Stimulated activated naive CD8-positive, alpha-beta T cell treated with anti-CD3 and anti-CD28 coated beads, Interleukin-15, Interleukin-2, amounts not matched to agents 100 ng/mL and 50 ng/mL, for 24 hours (primary cell): ENCODE data around the gene STYXL2.
A peak's percentile ranks its signal among the peaks of the same experiment; 100 is the strongest.

Source experiments
- H3K27ac Mint-ChIP-seq: one replicate; pipeline ENCODE4 v1.8.0; 2021; ENCODE audit warnings: mild to moderate bottlenecking, mixed read lengths
- H3K27me3 Mint-ChIP-seq: one replicate; pipeline ENCODE4 v1.8.0; 2021; ENCODE audit warnings: mixed read lengths
- H3K36me3 Mint-ChIP-seq: one replicate; pipeline ENCODE4 v1.8.0; 2021; ENCODE audit warnings: low read depth, mixed read lengths
- H3K4me1 Mint-ChIP-seq: one replicate; pipeline ENCODE4 v1.8.0; 2021; ENCODE audit warnings: low read depth, mixed read lengths
- H3K4me3 Mint-ChIP-seq: one replicate; pipeline ENCODE4 v1.8.0; 2021; ENCODE audit warnings: mild to moderate bottlenecking, mixed read lengths
- H3K9me3 Mint-ChIP-seq: one replicate; pipeline ENCODE4 v1.8.0; 2021; ENCODE audit warnings: mixed read lengths

STYXL2 gene

GRCh38 chr1:167110586-167110985, 16.7 kb downstream of the STYXL2 start:
- no peaks in the 10 kb centered on the region for H3K9me3 Mint-ChIP-seq
- peaks cover 45% of the 10 kb centered on the region for H3K4me1 Mint-ChIP-seq
- H3K4me3 Mint-ChIP-seq: peak overlapping the region; percentile 8
- peak overlapping the region; percentile 46 for H3K27ac Mint-ChIP-seq
- no peaks in the 10 kb centered on the region for H3K27me3 Mint-ChIP-seq
- no peaks in the 10 kb centered on the region for H3K36me3 Mint-ChIP-seq

GRCh38 chr1:167111868-167112709, 18.2 kb downstream of the STYXL2 start:
- Mint-ChIP-seq H3K4me1 (peaks cover 40% of the 10 kb centered on the region), H3K9me3 (no peaks in the 10 kb centered on the region), H3K36me3 (no peaks in the 10 kb centered on the region), H3K4me3 (no peak overlapping the region), H3K27ac (no peak overlapping the region), H3K27me3 (no peaks in the 10 kb centered on the region)

DNA sequence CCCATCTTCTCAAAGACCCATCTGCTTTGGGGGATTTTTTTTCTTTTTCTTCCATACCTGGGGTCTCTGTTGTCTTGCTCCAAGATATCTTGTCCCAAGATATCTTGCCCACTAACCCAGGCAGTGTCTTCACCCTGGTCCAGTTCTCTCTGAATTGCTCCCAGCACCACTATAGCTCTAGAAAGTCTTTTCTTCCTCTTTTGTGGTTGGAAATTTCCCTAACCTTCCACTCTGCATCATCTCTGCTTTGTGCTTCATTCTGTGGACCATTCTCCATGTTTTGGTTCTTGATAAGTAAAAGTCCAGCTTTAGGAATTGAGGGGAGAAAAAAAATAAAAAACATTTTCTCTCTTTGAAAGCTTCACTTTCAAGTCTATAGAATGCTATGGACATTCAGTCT, 20.9 kb downstream of the STYXL2 start:
- Mint-ChIP-seq H3K36me3 (no peaks in the 10 kb centered on the region), H3K9me3 (no peaks in the 10 kb centered on the region), H3K4me1 (peaks cover 24% of the 10 kb centered on the region), H3K4me3 (no peak overlapping the region), H3K27ac (no peak overlapping the region), H3K27me3 (peaks cover 3% of the 10 kb centered on the region)

DNA sequence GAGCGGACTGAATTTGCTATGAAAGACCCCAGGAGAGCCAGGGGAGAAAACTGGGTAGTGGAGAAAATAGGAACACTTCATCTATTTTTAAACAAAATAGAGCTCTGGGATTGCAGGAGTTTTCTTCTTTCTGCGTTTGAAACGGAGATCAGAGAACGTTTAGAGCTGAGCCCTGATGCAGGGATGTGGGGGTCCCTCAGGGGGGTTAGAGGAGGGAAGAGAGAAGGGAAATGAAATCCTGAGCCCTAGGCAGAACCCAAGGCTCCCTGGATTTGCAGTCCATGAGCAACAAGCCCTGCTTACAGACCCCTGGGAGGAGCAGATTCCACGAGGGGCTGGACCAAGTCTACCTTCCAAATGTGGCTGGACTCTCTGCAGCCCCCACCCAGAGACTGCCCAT, 21.8 kb downstream of the STYXL2 start:
- Mint-ChIP-seq H3K4me1 (peaks cover 15% of the 10 kb centered on the region), H3K4me3 (no peak overlapping the region), H3K36me3 (no peaks in the 10 kb centered on the region), H3K27ac (no peak overlapping the region), H3K9me3 (no peaks in the 10 kb centered on the region), H3K27me3 (peaks cover 7% of the 10 kb centered on the region)

GRCh38 chr1:167116174-167116573, 22.3 kb downstream of the STYXL2 start:
- no peaks in the 10 kb centered on the region for H3K9me3 Mint-ChIP-seq
- no peak overlapping the region for H3K27ac Mint-ChIP-seq
- H3K36me3 Mint-ChIP-seq: no peaks in the 10 kb centered on the region
- peaks cover 8% of the 10 kb centered on the region for H3K27me3 Mint-ChIP-seq
- H3K4me3 Mint-ChIP-seq: no peak overlapping the region
- H3K4me1 Mint-ChIP-seq: peaks cover 11% of the 10 kb centered on the region

- no peak overlapping the region for H3K27ac Mint-ChIP-seq
- no peaks in the 10 kb centered on the region for H3K9me3 Mint-ChIP-seq
- peaks cover 10% of the 10 kb centered on the region for H3K27me3 Mint-ChIP-seq
- peaks cover 13% of the 10 kb centered on the region for H3K4me1 Mint-ChIP-seq
- no peak overlapping the region for H3K4me3 Mint-ChIP-seq
- no peaks in the 10 kb centered on the region for H3K36me3 Mint-ChIP-seq
Measured at GRCh38 chr1:167117225-167117624, 23.4 kb downstream of the STYXL2 start.

GRCh38 chr1:167118188-167118587, 24.3 kb downstream of the STYXL2 start:
- peaks cover 13% of the 10 kb centered on the region for H3K4me1 Mint-ChIP-seq
- H3K4me3 Mint-ChIP-seq: no peak overlapping the region
- H3K27ac Mint-ChIP-seq: no peak overlapping the region
- H3K9me3 Mint-ChIP-seq: no peaks in the 10 kb centered on the region
- H3K27me3 Mint-ChIP-seq: peaks cover 10% of the 10 kb centered on the region
- no peaks in the 10 kb centered on the region for H3K36me3 Mint-ChIP-seq

DNA sequence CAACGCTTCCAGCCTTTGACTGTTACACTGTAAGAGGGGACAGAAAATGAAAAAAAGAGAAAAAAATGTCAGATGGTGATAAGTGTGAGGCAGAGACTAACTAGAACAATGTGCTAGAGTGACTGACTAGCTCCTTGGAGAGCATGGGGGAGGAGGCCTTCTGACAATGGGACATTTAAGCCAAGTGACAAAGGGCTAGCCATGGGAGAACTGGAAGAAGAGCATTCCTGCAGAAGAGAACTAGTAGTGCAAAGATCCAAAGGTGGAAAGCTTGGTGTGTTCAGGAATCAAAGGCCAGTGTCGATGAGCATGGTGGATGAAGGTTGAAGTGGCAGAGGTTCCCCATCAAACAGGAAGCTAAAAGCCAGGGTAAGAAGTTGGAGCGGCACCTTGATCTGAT, 25.8 kb downstream of the STYXL2 start:
- H3K4me3 Mint-ChIP-seq: no peak overlapping the region
- peaks cover 10% of the 10 kb centered on the region for H3K27me3 Mint-ChIP-seq
- H3K9me3 Mint-ChIP-seq: no peaks in the 10 kb centered on the region
- no peaks in the 10 kb centered on the region for H3K36me3 Mint-ChIP-seq
- peaks cover 10% of the 10 kb centered on the region for H3K4me1 Mint-ChIP-seq
- no peak overlapping the region for H3K27ac Mint-ChIP-seq

- peaks cover 3% of the 10 kb centered on the region for H3K4me1 Mint-ChIP-seq
- H3K4me3 Mint-ChIP-seq: peak overlapping the region; percentile 82
Measured at GRCh38 chr1:167120899-167121298, 27.0 kb downstream of the STYXL2 start.

DNA sequence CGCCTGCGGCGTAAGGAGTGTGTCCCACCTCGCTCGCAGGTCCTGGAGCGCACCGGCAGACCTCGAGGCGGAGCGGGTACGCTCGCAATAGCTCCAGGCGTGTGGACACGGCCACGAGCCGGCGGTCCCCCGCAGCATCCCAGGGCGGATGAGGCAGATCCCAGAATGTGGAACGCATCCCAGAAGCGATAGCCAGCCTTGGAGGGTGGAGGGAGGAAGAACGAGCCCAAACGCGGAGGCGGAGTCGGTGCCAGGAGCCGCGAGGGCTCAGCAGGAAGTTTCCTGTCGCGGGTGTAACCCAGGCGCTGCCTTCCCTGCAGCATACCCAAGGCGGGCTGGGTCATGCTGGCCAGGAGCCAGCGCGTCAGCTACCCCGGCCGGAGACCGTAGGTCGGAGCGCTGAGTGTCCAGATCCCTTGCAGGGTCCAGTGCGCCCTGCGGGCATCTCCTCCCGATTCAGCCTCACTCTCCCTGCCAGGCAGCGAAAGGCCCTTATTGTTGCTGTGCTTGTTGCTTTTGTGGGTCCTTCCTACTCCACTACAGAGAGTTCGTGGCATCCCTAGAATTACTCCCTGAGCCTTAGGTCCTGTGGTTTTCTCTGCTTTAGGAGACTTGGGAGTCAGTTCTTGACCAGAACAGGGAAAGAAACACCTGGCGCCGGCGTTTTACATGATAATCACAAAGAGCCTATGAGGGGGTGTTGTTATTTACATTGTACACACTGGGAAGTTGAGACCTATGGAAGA, 27.7 kb downstream of the STYXL2 start:
- peak overlapping the region; percentile 82 for H3K4me3 Mint-ChIP-seq
- peaks cover 3% of the 10 kb centered on the region for H3K4me1 Mint-ChIP-seq
- peak overlapping the region; percentile 49 for H3K27ac Mint-ChIP-seq
- no peaks in the 10 kb centered on the region for H3K36me3 Mint-ChIP-seq
- no peaks in the 10 kb centered on the region for H3K9me3 Mint-ChIP-seq
- peaks cover 10% of the 10 kb centered on the region for H3K27me3 Mint-ChIP-seq

More at GRCh38 chr1:167120899-167121298, 27.0 kb downstream of the STYXL2 start:
- peaks cover 10% of the 10 kb centered on the region for H3K27me3 Mint-ChIP-seq
- no peaks in the 10 kb centered on the region for H3K9me3 Mint-ChIP-seq
- H3K36me3 Mint-ChIP-seq: no peaks in the 10 kb centered on the region
- peak overlapping the region; percentile 49 for H3K27ac Mint-ChIP-seq

GRCh38 chr1:167122121-167122480, 28.2 kb downstream of the STYXL2 start:
- H3K27me3 Mint-ChIP-seq: peaks cover 10% of the 10 kb centered on the region
- H3K4me3 Mint-ChIP-seq: peak overlapping the region; percentile 15
- H3K27ac Mint-ChIP-seq: no peak overlapping the region

DNA sequence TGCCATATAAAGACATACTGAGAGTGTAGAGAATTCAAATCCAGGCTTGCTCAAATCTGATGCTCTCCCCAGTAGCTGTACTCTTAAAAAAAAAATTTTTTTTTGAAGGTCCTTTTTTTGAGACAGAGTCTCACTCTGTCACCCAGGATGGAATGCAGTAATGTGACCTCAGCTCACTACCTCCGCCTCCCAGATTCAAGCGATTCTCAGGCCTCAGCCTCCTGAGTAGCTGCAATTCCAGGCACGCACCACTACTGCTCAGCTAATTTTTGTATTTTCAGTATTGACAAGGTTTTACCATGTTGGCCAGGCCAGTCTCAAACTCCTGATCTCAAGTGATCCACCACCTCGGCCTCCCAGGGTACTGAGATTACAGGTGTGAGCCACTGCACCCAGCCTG, 28.7 kb downstream of the STYXL2 start:
- H3K36me3 Mint-ChIP-seq: no peaks in the 10 kb centered on the region
- H3K9me3 Mint-ChIP-seq: no peaks in the 10 kb centered on the region
- peaks cover 14% of the 10 kb centered on the region for H3K27me3 Mint-ChIP-seq
- no peak overlapping the region for H3K27ac Mint-ChIP-seq
- peaks cover 3% of the 10 kb centered on the region for H3K4me1 Mint-ChIP-seq
- no peak overlapping the region for H3K4me3 Mint-ChIP-seq

More at GRCh38 chr1:167122121-167122480, 28.2 kb downstream of the STYXL2 start:
- Mint-ChIP-seq H3K9me3 (no peaks in the 10 kb centered on the region), H3K4me1 (peaks cover 3% of the 10 kb centered on the region), H3K36me3 (no peaks in the 10 kb centered on the region)

GRCh38 chr1:167126317-167126716, 32.4 kb downstream of the STYXL2 start:
- H3K36me3 Mint-ChIP-seq: no peaks in the 10 kb centered on the region
- peaks cover 13% of the 10 kb centered on the region for H3K27me3 Mint-ChIP-seq

DNA sequence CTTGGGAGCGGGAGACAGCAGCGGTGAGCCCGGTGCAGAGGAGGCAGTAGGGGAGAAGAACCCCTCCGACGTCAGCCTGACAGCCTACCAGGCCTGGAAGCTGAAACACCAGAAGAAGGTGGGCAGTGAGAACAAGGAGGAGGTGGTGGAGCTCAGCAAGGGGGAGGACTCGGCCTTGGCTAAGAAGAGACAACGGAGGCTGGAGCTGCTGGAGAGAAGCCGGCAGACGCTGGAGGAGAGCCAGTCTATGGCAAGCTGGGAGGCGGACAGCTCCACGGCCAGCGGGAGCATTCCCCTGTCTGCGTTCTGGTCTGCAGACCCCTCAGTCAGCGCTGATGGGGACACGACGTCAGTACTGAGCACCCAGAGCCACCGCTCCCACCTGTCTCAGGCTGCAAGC, 32.9 kb downstream of the STYXL2 start:
- Mint-ChIP-seq H3K9me3 (no peaks in the 10 kb centered on the region), H3K27ac (no peak overlapping the region), H3K27me3 (peaks cover 15% of the 10 kb centered on the region), H3K4me3 (no peak overlapping the region), H3K36me3 (no peaks in the 10 kb centered on the region), H3K4me1 (no peaks in the 10 kb centered on the region)

More at GRCh38 chr1:167126317-167126716, 32.4 kb downstream of the STYXL2 start:
- Mint-ChIP-seq H3K27ac (no peak overlapping the region), H3K9me3 (no peaks in the 10 kb centered on the region), H3K4me1 (peaks cover under 1% of the 10 kb centered on the region), H3K4me3 (no peak overlapping the region)

DNA sequence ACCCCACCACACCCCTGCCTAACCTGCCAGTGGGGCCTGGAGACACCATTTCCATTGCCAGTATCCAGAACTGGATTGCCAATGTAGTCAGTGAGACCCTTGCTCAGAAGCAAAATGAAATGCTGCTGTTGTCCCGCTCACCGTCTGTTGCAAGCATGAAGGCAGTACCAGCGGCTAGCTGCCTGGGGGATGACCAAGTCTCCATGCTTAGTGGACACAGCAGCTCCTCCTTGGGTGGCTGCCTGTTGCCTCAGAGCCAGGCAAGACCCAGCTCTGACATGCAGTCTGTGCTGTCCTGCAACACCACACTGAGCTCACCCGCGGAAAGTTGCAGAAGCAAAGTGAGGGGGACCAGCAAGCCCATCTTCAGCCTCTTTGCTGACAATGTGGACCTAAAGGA, 33.4 kb downstream of the STYXL2 start:
- Mint-ChIP-seq H3K27me3 (peaks cover 15% of the 10 kb centered on the region), H3K4me3 (no peak overlapping the region), H3K4me1 (no peaks in the 10 kb centered on the region), H3K27ac (no peak overlapping the region), H3K9me3 (no peaks in the 10 kb centered on the region), H3K36me3 (no peaks in the 10 kb centered on the region)
